Lower lobe of right lung (tissue), 2 donors: ENCODE data around the gene SHC3. TPM values are rescaled to one million over a fixed set of nuclear protein-coding genes. Genes with fewer than 3 reads are reported as not detected.

Source experiments
- ATAC-seq, 2 donors: fragments of 200-7000 bp; cut with Tn5 transposase; one replicate each; pipeline ENCODE4 v1.9.1; 2020 to 2022; ENCODE audit warnings: mild to moderate bottlenecking in 2 of 2, moderate library complexity in 2 of 2
- DNase-seq: peaks from one replicate; pipeline ENCODE4 v3.0.0-alpha.2; 2020
- H3K27ac ChIP-seq: fragments of 200-600 bp; one replicate; pipeline ENCODE4 v1.8.0; 2022
- H3K27me3 ChIP-seq: fragments of 200-600 bp; one replicate; pipeline ENCODE4 v1.8.0; 2022; ENCODE audit warnings: low read depth
- H3K36me3 ChIP-seq: fragments of 200-600 bp; one replicate; pipeline ENCODE4 v1.8.0; 2022; ENCODE audit warnings: mild to moderate bottlenecking
- H3K4me1 ChIP-seq: fragments of 200-600 bp; one replicate; pipeline ENCODE4 v1.8.0; 2022
- H3K4me3 ChIP-seq: fragments of 200-600 bp; one replicate; pipeline ENCODE4 v1.8.0; 2022; ENCODE audit warnings: mild to moderate bottlenecking
- H3K9me3 ChIP-seq: fragments of 200-600 bp; one replicate; pipeline ENCODE4 v1.8.0; 2022
- CTCF ChIP-seq: fragments of 200-600 bp; IDR thresholded peaks from one replicate; pipeline ENCODE4 v1.8.0; 2022; ENCODE audit warnings: antibody characterized with exemption, mild to moderate bottlenecking
- intact Hi-C: fragments of 100-400 bp; cut with DNase I; formaldehyde crosslinking; loops from one replicate; pipeline ENCODE4 v1.11.0; 2022
- total RNA-seq: library from RNA; stranded (reverse); fragmentation: NEBNext Ultra II Directional; extraction: Animal tissue kit (Norgen Biotek cat#: 25700); gene quantifications from one replicate; pipeline ENCODE4 v1.2.1, GENCODE V29; 2021
- donor health status: DM: no; HTN: yes; CAD: no; lungs with severe emphysema.

SHC3 gene
- total RNA-seq, 1 donor from 2014 or later, result 13.2 TPM

GRCh38 chr9:89065921-89066320 is 112.7 kb downstream of the SHC3 start:
- TF ChIP-seq CTCF, result no peak
- H3K9me3 ChIP-seq, result no peaks in the 10 kb centered on the region
- intact Hi-C loops, result no loop called here
- no peaks in the 10 kb centered on the region for H3K4me1 ChIP-seq
- no peak overlapping the region for H3K27ac ChIP-seq
- no peak for ATAC-seq
- DNase-seq, result no peak
- H3K36me3 ChIP-seq, result no peaks in the 10 kb centered on the region
- H3K4me3 ChIP-seq, result no peak overlapping the region
- H3K27me3 ChIP-seq, result no peaks in the 10 kb centered on the region

DNA sequence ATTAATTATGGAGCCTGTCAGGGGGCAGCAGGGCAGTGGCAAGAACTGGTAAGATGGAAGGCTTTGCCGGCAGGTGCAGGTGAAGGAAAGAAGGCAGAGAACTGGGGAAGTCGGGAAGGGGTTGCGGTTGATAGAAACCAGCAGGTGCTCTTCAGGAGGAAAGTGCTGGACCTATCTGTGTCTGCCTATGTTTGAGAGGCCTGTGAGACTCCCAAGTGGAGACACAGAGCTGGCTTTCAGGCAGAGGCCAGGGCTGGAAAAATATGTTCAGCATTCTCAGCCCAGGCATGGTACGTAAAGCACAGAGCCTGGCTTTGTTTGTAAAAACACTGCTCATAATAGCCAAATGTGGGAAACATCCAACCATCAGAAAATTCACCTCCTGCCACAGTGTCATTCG is 117.8 kb downstream of the SHC3 start:
- Histone ChIP-seq H3K4me1 (no peaks in the 10 kb centered on the region), H3K36me3 (no peaks in the 10 kb centered on the region), H3K4me3 (no peak overlapping the region), H3K27ac (no peak overlapping the region), H3K27me3 (no peaks in the 10 kb centered on the region), H3K9me3 (no peaks in the 10 kb centered on the region)
- intact Hi-C loops, result no loop called here
- TF ChIP-seq CTCF, result no peak
- ATAC-seq (no peak), DNase-seq (no peak)

DNA sequence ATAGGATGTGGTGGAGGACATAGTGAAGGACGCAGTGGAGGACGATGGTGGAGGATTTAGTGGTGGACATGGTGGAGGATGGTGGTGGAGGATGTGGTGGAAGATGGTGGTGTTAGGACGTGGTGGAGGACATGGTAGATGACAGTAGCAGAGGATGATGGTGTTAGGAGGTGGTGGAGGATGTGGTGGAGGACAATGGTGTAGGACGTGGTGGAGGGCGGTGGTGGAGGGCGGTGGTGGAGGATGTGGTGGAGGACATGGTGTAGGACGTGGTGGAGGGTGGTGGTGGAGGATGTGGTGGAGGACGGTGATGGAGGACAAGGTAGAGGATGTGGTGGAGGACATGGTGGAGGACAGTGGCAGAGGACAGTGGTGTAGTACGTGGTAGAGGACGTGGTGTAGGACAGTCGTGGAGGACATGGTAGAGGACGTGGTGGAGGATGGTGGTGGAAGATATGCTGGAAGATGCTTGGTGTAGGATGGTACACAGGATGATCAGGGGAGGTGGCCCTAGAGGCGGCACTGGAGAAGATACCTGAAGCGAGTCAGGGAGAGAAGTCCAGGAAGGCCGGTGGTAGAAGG is 118.6 kb downstream of the SHC3 start:
- Histone ChIP-seq H3K4me3 (no peak overlapping the region), H3K4me1 (no peaks in the 10 kb centered on the region), H3K27me3 (no peaks in the 10 kb centered on the region), H3K9me3 (no peaks in the 10 kb centered on the region), H3K36me3 (no peaks in the 10 kb centered on the region), H3K27ac (no peak overlapping the region)
- no peak for DNase-seq
- intact Hi-C loops, result no loop called here
- ATAC-seq, result no peak
- TF ChIP-seq CTCF, result no peak

- H3K4me3 ChIP-seq, result no peak overlapping the region
- intact Hi-C loops, result no loop called here
- H3K27ac ChIP-seq, result no peak overlapping the region
- no peak for DNase-seq
- H3K9me3 ChIP-seq, result no peaks in the 10 kb centered on the region
- TF ChIP-seq CTCF, result no peak
- H3K36me3 ChIP-seq, result no peaks in the 10 kb centered on the region
- ATAC-seq, result no peak
- H3K4me1 ChIP-seq, result no peaks in the 10 kb centered on the region
- no peaks in the 10 kb centered on the region for H3K27me3 ChIP-seq
Measured at GRCh38 chr9:89058906-89059305, 119.7 kb downstream of the SHC3 start.

- Histone ChIP-seq H3K27me3 (no peaks in the 10 kb centered on the region), H3K4me1 (no peaks in the 10 kb centered on the region), H3K9me3 (no peaks in the 10 kb centered on the region), H3K4me3 (no peak overlapping the region), H3K27ac (no peak overlapping the region), H3K36me3 (no peaks in the 10 kb centered on the region)
- no peak for TF ChIP-seq CTCF
- ATAC-seq (peak; percentile 28 to 50), DNase-seq (no peak)
- intact Hi-C loops, result no loop called here
Measured at GRCh38 chr9:89054865-89055495, 123.6 kb downstream of the SHC3 start.
